Measurements from ENCODE around the gene SPTSSB.

SPTSSB gene

GRCh38 chr3:161371441-161372320, at the start of gene SPTSSB:
Gene SPTSSB (minus strand): TSS chr3:161371517. CDS start chr3:161346323, 25,194 bp downstream.
- DNase-seq (ENCODE audit: low spot score) = no peak
- Mint-ChIP-seq H3K27me3 (ENCODE audit: low read depth) (peaks cover 70% of the 10 kb centered on the region), H3K27ac (no peak within 1 kb of the TSS), H3K9me3 (no peaks in the 10 kb centered on the region), H3K4me1 (ENCODE audit: low read depth) (peaks cover 3% of the 10 kb centered on the region), H3K4me3 (peak within 1 kb of the TSS; percentile 71), H3K36me3 (ENCODE audit: low read depth) (no peaks in the 10 kb centered on the region)

DNA sequence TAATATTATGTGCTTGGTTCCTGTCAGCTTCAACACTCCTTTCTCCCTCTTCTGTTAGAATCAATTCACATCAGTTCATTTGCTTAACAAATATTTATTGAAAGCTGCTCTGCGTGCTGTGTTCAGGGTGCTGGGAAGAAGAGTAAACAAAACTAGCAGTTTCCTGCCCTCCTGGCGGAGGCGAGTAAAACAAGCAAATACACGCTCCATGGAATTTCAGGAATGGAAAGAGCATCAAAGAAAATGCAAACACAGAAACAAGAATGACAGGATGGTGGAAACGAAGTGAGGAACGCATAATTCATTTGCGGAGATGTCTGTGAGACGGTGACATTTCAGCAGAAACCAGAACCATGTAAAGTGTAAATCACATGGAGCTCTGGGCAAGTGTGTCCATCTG, 49.4 kb upstream of the SPTSSB start:
- H3K4me1 Mint-ChIP-seq (ENCODE audit: low read depth) = no peaks in the 10 kb centered on the region
- no peak for DNase-seq (ENCODE audit: low spot score)
- H3K4me3 Mint-ChIP-seq = no peak overlapping the region
- peaks cover 7% of the 10 kb centered on the region for H3K27me3 Mint-ChIP-seq (ENCODE audit: low read depth)
- H3K27ac Mint-ChIP-seq = no peak overlapping the region
- no peaks in the 10 kb centered on the region for H3K9me3 Mint-ChIP-seq
- H3K36me3 Mint-ChIP-seq (ENCODE audit: low read depth) = no peaks in the 10 kb centered on the region

DNA sequence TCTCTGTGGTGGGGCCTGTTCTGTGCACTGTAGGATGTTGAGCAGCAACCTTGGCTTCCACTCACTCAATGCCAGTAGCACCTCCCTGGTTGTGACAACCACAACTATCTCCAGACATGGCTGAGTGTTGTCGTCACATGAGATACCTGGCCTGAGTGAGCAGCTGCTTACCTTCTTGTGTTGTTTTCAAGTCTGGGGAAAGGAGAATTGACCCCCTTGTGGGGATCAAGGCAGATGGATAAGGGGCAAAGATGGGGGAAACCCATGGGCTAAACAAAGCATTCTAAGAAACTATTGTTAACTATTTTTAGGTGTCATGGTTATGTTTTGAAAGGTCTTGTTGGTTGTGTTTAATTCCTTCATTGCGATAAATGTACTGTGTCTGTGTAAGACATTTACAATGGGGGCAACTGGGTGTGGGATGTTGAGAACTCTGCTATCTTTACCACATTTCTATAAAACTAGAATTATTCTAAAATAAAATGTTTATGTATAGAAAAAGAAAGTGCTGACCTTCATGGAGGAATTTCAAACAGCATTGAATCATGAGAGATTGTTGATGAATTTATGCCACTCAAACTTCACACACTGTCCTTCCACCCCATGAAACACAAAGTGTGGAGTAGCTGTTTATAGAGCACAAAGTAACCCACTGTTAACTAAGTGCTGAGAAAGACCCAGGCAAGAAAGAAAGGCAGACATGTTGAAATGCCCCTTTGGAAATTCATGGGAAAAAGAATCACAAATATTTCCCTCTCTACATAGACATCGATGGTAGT, 48.4 kb upstream of the SPTSSB start:
- no peak for DNase-seq (ENCODE audit: low spot score)
- peaks cover 7% of the 10 kb centered on the region for H3K27me3 Mint-ChIP-seq (ENCODE audit: low read depth)
- no peaks in the 10 kb centered on the region for H3K4me1 Mint-ChIP-seq (ENCODE audit: low read depth)
- H3K4me3 Mint-ChIP-seq = no peak overlapping the region
- H3K9me3 Mint-ChIP-seq = no peaks in the 10 kb centered on the region
- H3K36me3 Mint-ChIP-seq (ENCODE audit: low read depth) = no peaks in the 10 kb centered on the region
- H3K27ac Mint-ChIP-seq = no peak overlapping the region

- Mint-ChIP-seq H3K36me3 (ENCODE audit: low read depth) (no peaks in the 10 kb centered on the region), H3K27ac (no peak overlapping the region), H3K4me3 (no peak overlapping the region), H3K9me3 (no peaks in the 10 kb centered on the region), H3K27me3 (ENCODE audit: low read depth) (peaks cover 17% of the 10 kb centered on the region), H3K4me1 (ENCODE audit: low read depth) (no peaks in the 10 kb centered on the region)
- no peak for DNase-seq (ENCODE audit: low spot score)
Observed at GRCh38 chr3:161415506-161416231, 44.4 kb upstream of the SPTSSB start.

GRCh38 chr3:161414907-161415306, 43.6 kb upstream of the SPTSSB start:
- Mint-ChIP-seq H3K27ac (no peak overlapping the region), H3K36me3 (ENCODE audit: low read depth) (no peaks in the 10 kb centered on the region), H3K27me3 (ENCODE audit: low read depth) (peaks cover 21% of the 10 kb centered on the region), H3K9me3 (no peaks in the 10 kb centered on the region), H3K4me3 (no peak overlapping the region), H3K4me1 (ENCODE audit: low read depth) (no peaks in the 10 kb centered on the region)
- DNase-seq (ENCODE audit: low spot score) = no peak

- no peak overlapping the region for H3K4me3 Mint-ChIP-seq
Observed at GRCh38 chr3:161413855-161414210, 42.5 kb upstream of the SPTSSB start.

GRCh38 chr3:161413127-161413854, 42.0 kb upstream of the SPTSSB start:
- DNase-seq (ENCODE audit: low spot score) = no peak
- no peak overlapping the region for H3K4me3 Mint-ChIP-seq
- H3K9me3 Mint-ChIP-seq = no peaks in the 10 kb centered on the region
- no peaks in the 10 kb centered on the region for H3K4me1 Mint-ChIP-seq (ENCODE audit: low read depth)
- H3K36me3 Mint-ChIP-seq (ENCODE audit: low read depth) = no peaks in the 10 kb centered on the region
- peaks cover 22% of the 10 kb centered on the region for H3K27me3 Mint-ChIP-seq (ENCODE audit: low read depth)
- no peak overlapping the region for H3K27ac Mint-ChIP-seq

More at GRCh38 chr3:161413855-161414210, 42.5 kb upstream of the SPTSSB start:
- Mint-ChIP-seq H3K27ac (no peak overlapping the region), H3K4me1 (ENCODE audit: low read depth) (no peaks in the 10 kb centered on the region), H3K9me3 (no peaks in the 10 kb centered on the region), H3K27me3 (ENCODE audit: low read depth) (peaks cover 22% of the 10 kb centered on the region), H3K36me3 (ENCODE audit: low read depth) (no peaks in the 10 kb centered on the region)
- DNase-seq (ENCODE audit: low spot score) = no peak

- no peaks in the 10 kb centered on the region for H3K4me1 Mint-ChIP-seq (ENCODE audit: low read depth)
- H3K36me3 Mint-ChIP-seq (ENCODE audit: low read depth) = no peaks in the 10 kb centered on the region
- peaks cover 22% of the 10 kb centered on the region for H3K27me3 Mint-ChIP-seq (ENCODE audit: low read depth)
- DNase-seq (ENCODE audit: low spot score) = no peak
- no peaks in the 10 kb centered on the region for H3K9me3 Mint-ChIP-seq
- no peak overlapping the region for H3K27ac Mint-ChIP-seq
- no peak overlapping the region for H3K4me3 Mint-ChIP-seq
Observed at GRCh38 chr3:161412123-161412522, 40.8 kb upstream of the SPTSSB start.

- Mint-ChIP-seq H3K36me3 (ENCODE audit: low read depth) (no peaks in the 10 kb centered on the region), H3K4me3 (no peak overlapping the region), H3K4me1 (ENCODE audit: low read depth) (no peaks in the 10 kb centered on the region), H3K27ac (no peak overlapping the region), H3K9me3 (no peaks in the 10 kb centered on the region), H3K27me3 (ENCODE audit: low read depth) (peaks cover 22% of the 10 kb centered on the region)
- no peak for DNase-seq (ENCODE audit: low spot score)
Observed at GRCh38 chr3:161409858-161410257, 38.5 kb upstream of the SPTSSB start.

- no peak for DNase-seq (ENCODE audit: low spot score)
- H3K9me3 Mint-ChIP-seq = no peaks in the 10 kb centered on the region
- no peak overlapping the region for H3K4me3 Mint-ChIP-seq
- peaks cover 21% of the 10 kb centered on the region for H3K27me3 Mint-ChIP-seq (ENCODE audit: low read depth)
- no peaks in the 10 kb centered on the region for H3K4me1 Mint-ChIP-seq (ENCODE audit: low read depth)
- H3K36me3 Mint-ChIP-seq (ENCODE audit: low read depth) = no peaks in the 10 kb centered on the region
- no peak overlapping the region for H3K27ac Mint-ChIP-seq
Observed at GRCh38 chr3:161409069-161409468, 37.8 kb upstream of the SPTSSB start.

GRCh38 chr3:161406594-161407555, 35.6 kb upstream of the SPTSSB start:
- DNase-seq (ENCODE audit: low spot score) = no peak

GRCh38 chr3:161405836-161406235, 34.5 kb upstream of the SPTSSB start:
- Mint-ChIP-seq H3K27ac (no peak overlapping the region), H3K4me3 (no peak overlapping the region), H3K36me3 (ENCODE audit: low read depth) (no peaks in the 10 kb centered on the region), H3K9me3 (no peaks in the 10 kb centered on the region), H3K4me1 (ENCODE audit: low read depth) (no peaks in the 10 kb centered on the region), H3K27me3 (ENCODE audit: low read depth) (peaks cover 22% of the 10 kb centered on the region)
- no peak for DNase-seq (ENCODE audit: low spot score)

More at GRCh38 chr3:161406594-161407555, 35.6 kb upstream of the SPTSSB start:
- no peak overlapping the region for H3K4me3 Mint-ChIP-seq
- no peaks in the 10 kb centered on the region for H3K4me1 Mint-ChIP-seq (ENCODE audit: low read depth)
- no peaks in the 10 kb centered on the region for H3K9me3 Mint-ChIP-seq
- H3K36me3 Mint-ChIP-seq (ENCODE audit: low read depth) = no peaks in the 10 kb centered on the region
- H3K27me3 Mint-ChIP-seq (ENCODE audit: low read depth) = peaks cover 21% of the 10 kb centered on the region
- no peak overlapping the region for H3K27ac Mint-ChIP-seq

Data from T-helper 2 cell treated with Interferon-gamma antibody and Interleukin-4, amounts not matched to agents 5 μg/mL and 100 μg/mL, for 36 hours (primary cell).